ENCODE results near the gene NBPF3.

NBPF3 gene

GRCh38 chr1:21492356-21492625 lies 52.4 kb downstream of the NBPF3 start:
- no peak for DNase-seq (ENCODE audit: low read depth in 2 of 3, low spot score in 2 of 3)

DNA sequence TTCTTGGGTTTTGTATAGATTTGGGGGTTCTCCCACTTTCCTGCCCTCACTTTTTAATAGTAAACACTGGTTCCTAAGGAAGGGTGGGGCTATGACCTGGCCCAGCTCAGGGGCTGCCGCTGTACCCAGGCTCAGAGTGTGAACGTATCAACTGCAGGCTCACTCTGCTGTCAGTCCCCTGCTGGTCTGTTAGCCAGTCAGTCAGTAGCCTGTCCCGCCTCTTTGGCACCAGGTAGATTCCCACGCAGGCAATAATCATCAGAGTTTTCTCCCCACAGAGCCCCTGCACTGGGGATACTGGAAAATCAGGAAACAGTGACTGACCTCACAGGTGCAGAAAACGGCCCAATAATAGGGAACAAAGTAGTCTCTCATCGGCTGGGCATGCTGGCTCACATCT lies 54.3 kb downstream of the NBPF3 start:
- DNase-seq (ENCODE audit: low read depth in 2 of 3, low spot score in 2 of 3), result no peak

DNA sequence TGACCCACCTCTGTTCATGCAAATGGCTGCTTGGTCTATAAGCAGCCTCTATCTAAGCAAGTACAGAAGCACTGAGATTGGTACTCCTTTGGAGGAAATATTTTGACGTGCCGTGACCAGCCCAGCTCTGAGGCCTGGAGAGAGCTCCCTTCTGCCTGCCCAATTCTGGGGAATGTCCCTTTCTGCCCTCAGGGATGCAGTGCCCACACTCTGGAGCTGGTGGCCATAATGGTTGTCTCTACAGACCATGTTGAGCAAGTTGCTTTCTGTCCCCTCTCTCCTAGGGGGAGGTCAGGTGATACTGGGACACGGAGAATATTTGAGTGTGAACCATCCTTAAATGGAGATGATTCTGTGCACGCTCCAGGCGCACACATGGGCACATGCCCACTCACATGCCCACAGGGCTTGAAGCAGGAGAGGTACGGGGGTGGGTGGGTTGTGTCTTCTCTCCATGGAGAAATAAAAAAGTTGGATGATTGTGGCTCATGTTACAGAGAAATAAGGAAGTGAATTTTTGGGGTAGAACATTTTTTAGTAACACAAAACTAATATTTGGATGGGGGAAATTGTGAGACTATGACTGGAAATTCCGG lies 55.4 kb downstream of the NBPF3 start:
- DNase-seq (ENCODE audit: low read depth in 2 of 3, low spot score in 2 of 3), result no peak

GRCh38 chr1:21496063-21496462 lies 56.1 kb downstream of the NBPF3 start:
- no peak for DNase-seq (ENCODE audit: low read depth in 2 of 3, low spot score in 2 of 3)

GRCh38 chr1:21496886-21497285 lies 56.9 kb downstream of the NBPF3 start:
- no peak for DNase-seq (ENCODE audit: low read depth in 2 of 3, low spot score in 2 of 3)

- DNase-seq (ENCODE audit: low read depth in 2 of 3, low spot score in 2 of 3), result no peak
These were observed 57.6 kb downstream of the NBPF3 start for GRCh38 chr1:21497466-21498061.

GRCh38 chr1:21499283-21499950 lies 59.5 kb downstream of the NBPF3 start:
- no peak for DNase-seq (ENCODE audit: low read depth in 2 of 3, low spot score in 2 of 3)

DNA sequence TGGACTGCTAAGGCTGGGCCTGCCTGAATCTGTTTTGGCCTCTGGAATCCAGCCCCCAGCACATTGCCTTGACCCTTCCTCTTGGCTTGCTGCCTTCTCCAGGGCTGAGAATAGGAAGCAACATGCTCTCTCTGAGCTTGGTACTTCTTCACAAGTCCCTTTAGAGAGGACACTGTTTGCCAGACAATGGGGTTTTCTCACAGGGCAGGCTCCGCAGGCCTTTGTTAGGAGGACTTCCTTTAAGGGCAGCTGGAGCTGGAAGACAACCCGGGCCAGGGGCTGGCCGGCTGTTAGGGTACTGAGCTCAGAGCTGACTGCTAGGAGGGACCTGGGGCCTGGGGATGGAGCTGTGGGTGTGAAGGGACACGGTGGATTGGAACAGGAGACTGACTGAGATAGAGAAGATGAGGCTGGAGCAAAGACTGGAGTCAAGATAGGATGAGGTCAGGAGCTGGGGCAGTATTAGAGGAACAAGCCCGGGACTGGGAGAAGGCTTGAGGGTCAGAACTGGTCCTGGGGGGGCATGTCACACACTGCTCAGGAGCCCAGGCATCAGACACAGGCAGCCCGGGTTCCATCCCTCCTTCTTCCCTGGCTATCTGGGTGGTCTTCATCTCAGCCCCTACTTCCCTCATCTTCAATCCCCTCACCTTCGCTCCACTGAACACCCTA lies 63.9 kb downstream of the NBPF3 start:
- no peak for DNase-seq (ENCODE audit: low read depth in 2 of 3, low spot score in 2 of 3)

DNA sequence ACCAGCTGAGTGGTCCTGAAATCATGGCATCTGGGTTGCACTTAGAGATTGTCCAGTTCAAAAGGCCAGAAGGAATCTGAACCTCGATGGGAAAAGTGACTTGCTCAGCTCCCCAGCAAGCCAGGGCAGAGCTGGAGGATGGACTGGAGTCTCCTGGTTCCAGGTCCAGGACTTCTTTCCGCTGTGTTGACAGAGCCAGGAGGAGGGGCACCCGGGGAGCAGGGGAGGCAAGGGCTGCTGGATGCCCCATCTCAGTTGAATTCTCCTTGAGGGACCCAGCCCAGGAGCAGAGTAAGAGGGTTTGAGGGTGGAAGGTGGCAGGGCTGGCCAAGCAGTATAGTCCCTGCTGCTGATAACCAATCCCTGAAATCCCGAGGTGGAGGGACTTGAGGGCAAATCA lies 66.9 kb downstream of the NBPF3 start:
- DNase-seq (ENCODE audit: low read depth in 2 of 3, low spot score in 2 of 3), result no peak

- no peak for DNase-seq (ENCODE audit: low read depth in 2 of 3, low spot score in 2 of 3)
These were observed 67.8 kb downstream of the NBPF3 start for GRCh38 chr1:21507511-21508270.

DNA sequence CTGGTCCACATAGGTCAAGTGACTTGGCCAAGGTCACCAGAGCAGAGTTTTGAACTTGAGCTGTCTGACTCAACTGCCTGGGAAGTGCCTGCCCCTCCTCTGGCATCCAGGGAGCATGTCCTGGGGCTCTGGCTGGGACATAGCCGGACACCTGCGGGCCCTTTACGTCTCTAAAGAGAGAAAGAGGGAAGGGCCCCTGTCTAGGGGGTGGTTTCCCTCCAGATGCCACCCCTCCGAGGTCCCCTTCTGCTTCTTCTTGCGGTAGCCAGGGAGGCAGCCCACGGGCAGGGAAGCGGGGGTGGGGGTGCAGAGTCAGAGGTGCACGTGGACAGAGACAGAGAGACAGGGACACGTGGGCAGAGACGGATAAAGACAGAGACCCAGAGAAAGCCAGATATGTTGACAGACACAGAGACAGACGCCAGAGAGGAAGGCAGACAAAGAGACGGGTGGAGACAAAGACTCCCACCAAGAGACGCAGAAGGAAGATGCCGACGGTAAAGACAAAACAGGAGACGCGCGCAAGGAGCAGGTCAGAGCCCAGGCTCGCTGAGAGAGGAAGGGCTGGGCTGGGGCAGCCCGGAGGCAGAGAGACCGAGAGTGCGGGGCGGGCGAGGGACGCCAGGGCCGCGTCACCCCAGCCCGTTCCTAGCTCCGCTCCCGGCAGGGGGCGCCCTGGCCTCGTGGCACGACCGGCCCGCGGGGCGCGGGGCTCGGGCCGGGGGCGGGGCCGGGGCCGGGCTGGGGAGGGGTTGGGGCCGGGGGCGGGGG lies 68.8 kb downstream of the NBPF3 start:
- peak in 2 of 3 experiments; percentile 48 to 56 for DNase-seq (ENCODE audit: low read depth in 2 of 3, low spot score in 2 of 3)

DNA sequence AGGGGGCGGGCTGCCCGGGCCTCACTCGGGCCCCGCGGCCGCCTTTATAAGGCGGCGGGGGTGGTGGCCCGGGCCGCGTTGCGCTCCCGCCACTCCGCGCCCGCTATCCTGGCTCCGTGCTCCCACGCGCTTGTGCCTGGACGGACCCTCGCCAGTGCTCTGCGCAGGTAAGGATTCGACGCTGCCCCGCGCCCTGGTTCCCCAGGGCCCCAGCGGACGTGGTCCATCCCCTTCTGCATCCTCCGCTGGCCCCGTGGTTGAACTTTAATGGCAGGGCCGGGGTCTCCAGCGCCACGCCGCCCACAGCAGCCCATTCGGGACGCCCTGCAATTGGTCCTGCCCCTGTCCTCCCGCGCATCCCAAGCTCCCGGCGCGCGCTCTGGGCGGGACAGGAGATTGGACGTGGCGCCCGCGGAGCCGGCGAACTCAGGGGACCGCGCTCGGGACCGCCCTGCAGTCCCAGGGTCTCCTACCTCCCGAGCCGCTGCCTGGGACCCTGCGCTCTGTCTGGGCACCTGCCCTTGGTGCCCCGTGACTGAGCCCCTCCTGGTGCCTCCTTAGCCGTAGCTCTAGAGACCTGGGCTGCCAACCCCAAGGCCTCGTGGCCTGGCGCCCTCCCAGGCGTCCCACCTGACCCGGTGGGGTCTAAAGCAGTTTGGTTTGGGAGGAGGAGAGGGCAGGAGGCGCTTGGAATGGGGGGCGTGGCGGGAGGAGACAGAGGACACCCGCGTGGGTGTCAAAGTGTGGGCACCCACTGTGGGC lies 69.6 kb downstream of the NBPF3 start, which contains the start of gene ALPL:
Gene ALPL (plus strand): TSS at position 73 of the 762 bp plus-strand sequence. CDS start 44,659 bp downstream, outside the sequence.
- no peak for DNase-seq (ENCODE audit: low read depth in 2 of 3, low spot score in 2 of 3)

DNA sequence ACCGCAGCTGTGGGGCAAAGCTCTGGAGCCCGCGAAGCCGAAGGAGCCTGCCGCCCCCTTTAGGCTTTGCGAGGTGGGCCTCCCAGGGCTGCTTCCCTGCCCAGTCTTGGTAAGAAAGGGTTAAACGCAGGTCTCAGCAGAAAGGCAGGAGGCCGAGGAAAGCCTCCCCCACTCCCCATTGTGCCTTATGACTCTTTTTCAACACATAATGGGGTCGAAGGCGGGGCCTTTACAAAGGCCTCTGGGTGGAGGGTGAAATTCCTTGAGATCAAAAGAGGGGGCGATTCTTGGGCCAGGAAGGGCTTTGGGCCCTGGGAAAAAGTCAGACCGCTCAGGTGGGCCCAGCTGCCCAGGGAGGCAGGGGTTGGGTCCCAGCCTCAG lies 70.2 kb downstream of the NBPF3 start:
- DNase-seq (ENCODE audit: low read depth in 2 of 3, low spot score in 2 of 3), result no peak

DNA sequence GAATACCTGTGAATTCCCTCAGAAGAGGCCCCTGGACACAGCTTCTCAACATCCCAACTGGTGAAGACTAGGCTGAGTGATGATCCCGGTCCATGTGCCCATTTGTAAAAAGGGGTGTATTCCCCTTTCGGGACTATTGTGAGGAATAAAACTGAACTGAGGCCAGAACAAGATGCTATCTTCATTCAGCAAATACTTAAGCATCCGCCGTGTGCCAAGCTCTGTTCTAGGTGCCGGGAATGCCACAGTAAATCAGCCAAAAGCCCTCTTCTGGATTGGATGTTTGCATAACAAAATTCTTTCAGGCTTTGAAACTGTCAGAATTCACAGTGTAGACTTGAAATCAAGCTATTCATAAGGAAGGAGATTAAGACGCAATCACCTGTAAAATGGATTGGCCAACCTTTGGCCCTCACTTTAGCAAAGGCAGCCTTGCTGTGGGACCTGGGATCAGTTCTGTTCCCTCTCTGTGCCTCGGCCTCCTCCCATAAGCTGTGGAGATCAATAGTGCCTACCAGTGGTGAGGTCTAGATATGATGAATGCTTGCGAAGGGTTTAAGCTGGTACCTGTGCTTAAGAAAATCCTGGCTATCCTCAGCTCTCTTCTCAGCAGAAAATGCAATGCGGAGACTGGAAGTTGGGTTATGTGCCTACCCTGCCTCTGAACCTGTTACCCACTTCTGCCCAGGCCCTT lies 71.1 kb downstream of the NBPF3 start:
- no peak for DNase-seq (ENCODE audit: low read depth in 2 of 3, low spot score in 2 of 3)

- no peak for DNase-seq (ENCODE audit: low read depth in 2 of 3, low spot score in 2 of 3)
These were observed 71.9 kb downstream of the NBPF3 start for GRCh38 chr1:21511579-21512522.

- no peak for DNase-seq (ENCODE audit: low read depth in 2 of 3, low spot score in 2 of 3)
These were observed 74.3 kb downstream of the NBPF3 start for GRCh38 chr1:21514245-21514644.

DNA sequence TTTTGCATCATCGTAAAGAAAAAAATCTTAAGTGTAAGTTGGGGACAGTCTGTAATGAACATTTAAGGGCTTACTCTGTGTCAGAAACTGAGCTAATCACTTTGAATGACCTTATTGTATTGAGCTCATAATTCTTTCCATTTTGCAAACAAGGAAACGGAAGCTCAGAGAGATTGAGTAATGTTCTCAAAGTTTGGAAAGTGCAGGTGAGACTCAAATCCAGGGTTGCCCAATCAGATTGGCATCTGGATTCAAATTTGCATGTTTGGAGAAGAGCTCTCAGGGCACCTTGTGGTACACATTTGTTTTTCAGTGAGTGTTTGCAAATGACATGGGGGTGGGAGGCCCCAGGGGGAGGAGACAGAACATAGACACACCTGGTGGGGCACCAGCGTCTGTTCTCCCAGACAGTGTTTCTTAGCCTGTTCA lies 77.2 kb downstream of the NBPF3 start:
- no peak for DNase-seq (ENCODE audit: low read depth in 2 of 3, low spot score in 2 of 3)

Measured in activated CD8-positive, alpha-beta memory T cell treated with anti-CD3 and anti-CD28 coated beads for 48 hours (primary cell).